Measurements from ENCODE around the gene PRRG4. TPM values are rescaled to one million over a fixed set of nuclear protein-coding genes. Genes with fewer than 3 reads are reported as not detected.
A peak's percentile ranks its signal among the peaks of the same experiment; 100 is the strongest.

The PRRG4 gene
- total and polyA plus RNA-seq, 2 donors (not counting 3 experiments of a cell fraction or from before 2014, with no cell fraction given) = 0.09 TPM; not detected in 1

DNA sequence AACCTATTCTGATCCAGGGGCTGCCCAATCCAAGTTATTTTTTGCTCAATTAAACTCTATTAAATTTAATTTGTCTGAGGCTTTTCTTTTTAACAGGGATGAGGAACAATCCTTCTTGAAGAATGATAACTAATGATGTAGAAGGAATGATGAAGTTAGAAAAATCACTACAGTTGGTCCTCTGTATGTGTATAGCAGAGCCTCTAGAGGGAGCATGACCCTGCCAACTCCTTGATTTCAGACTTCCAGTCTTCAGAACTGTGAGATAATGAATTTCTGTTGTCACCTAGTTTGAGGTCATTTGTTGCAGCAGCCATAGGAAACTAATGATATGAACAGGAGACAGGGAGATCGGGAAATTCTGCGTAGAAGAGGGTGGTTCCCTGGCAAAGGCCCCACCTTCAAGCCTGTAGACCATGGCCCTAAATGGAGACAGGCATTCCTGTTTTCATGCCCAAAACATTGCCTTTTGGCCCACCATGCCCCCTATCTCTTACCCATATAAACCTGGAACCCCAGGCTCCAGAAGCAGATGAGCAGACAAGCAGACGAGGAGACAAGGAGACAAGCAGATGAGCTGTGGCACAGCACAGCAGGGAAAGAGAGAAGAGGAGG, 55.1 kb downstream of the PRRG4 start:
- H3K9me1 ChIP-seq (replicated peaks; ENCODE audit: control insufficient read depth, extremely low read depth, insufficient read depth, low read length) = no peaks in the 10 kb centered on the region
- no peak overlapping the region for H3K4me3 ChIP-seq (replicated peaks in 1 of 3; ENCODE audit: insufficient read depth in 1 of 3, low read depth in 1 of 3, low read length in 3 of 3)
- POLR2A ChIA-PET = no interaction called here
- DNase-seq (ENCODE audit: low read depth, low spot score) = peak; percentile 19
- no TSS peak for BruUV-seq (replicated peaks)
- CTCF ChIA-PET = interaction anchor here (1.0 to 2.4 kb wide), 4 partner anchors 9 to 180 kb away, joined by 3 to 10 read pairs (median 4); no protein-coding TSS in a partner anchor
- H3K4me2 ChIP-seq (ENCODE audit: insufficient read depth, low read length) = no peak overlapping the region
- no peaks in the 10 kb centered on the region for H3K9me3 ChIP-seq (replicated peaks; ENCODE audit: control insufficient read depth, insufficient read depth, low read length)
- H2AFZ ChIP-seq (ENCODE audit: low read depth, low read length) = no peak overlapping the region
- FAIRE-seq = peak; percentile 67
- no peaks in the 10 kb centered on the region for H3K79me2 ChIP-seq (ENCODE audit: control insufficient read depth, insufficient read depth, low read length)
- TF ChIP-seq, protein P1, sequence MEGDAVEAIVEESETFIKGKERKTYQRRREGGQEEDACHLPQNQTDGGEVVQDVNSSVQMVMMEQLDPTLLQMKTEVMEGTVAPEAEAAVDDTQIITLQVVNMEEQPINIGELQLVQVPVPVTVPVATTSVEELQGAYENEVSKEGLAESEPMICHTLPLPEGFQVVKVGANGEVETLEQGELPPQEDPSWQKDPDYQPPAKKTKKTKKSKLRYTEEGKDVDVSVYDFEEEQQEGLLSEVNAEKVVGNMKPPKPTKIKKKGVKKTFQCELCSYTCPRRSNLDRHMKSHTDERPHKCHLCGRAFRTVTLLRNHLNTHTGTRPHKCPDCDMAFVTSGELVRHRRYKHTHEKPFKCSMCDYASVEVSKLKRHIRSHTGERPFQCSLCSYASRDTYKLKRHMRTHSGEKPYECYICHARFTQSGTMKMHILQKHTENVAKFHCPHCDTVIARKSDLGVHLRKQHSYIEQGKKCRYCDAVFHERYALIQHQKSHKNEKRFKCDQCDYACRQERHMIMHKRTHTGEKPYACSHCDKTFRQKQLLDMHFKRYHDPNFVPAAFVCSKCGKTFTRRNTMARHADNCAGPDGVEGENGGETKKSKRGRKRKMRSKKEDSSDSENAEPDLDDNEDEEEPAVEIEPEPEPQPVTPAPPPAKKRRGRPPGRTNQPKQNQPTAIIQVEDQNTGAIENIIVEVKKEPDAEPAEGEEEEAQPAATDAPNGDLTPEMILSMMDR (IDR thresholded peaks at IDR 0.05; ENCODE audit: extremely low read depth in 1 of 2, insufficient read depth in 1 of 2, low read depth in 1 of 2, low read length in 2 of 2) = peak; percentile 26 to 45
- TF ChIP-seq FOS (IDR thresholded peaks at IDR 0.05; ENCODE audit: borderline replicate concordance, insufficient read depth, low read length) = no peak
- H3K4me1 ChIP-seq (ENCODE audit: control insufficient read depth, extremely low read depth, insufficient read depth, low read length) = no peaks in the 10 kb centered on the region
- intact Hi-C loops (cut with micrococcal nuclease) (loop anchor here (2.0 kb wide), 1 partner anchor 180 kb away; no protein-coding TSS in a partner anchor), dilution Hi-C loops (cut with MboI; ENCODE audit: extremely low pct_ligation_motif_present, low sequenced_read_pairs) (no loop called here)
- H3K9ac ChIP-seq (replicated peaks; ENCODE audit: extremely low read depth, insufficient read depth, low read length) = no peak overlapping the region
- H3K36me3 ChIP-seq (ENCODE audit: control insufficient read depth in 2 of 2, extremely low read depth in 1 of 2, insufficient read depth in 2 of 2, low read length in 2 of 2) = no peaks in the 10 kb centered on the region
- no peak overlapping the region for H3K27ac ChIP-seq (ENCODE audit: insufficient read depth, low read depth, low read length)
- no peaks in the 10 kb centered on the region for H4K20me1 ChIP-seq (replicated peaks; ENCODE audit: control insufficient read depth, extremely low read depth, insufficient read depth, low read length)
- H3K27me3 ChIP-seq (ENCODE audit: control insufficient read depth in 2 of 2, insufficient read depth in 2 of 2, low read length in 2 of 2) = peaks cover 4 to 8% of the 10 kb centered on the region in 2 experiments

DNA sequence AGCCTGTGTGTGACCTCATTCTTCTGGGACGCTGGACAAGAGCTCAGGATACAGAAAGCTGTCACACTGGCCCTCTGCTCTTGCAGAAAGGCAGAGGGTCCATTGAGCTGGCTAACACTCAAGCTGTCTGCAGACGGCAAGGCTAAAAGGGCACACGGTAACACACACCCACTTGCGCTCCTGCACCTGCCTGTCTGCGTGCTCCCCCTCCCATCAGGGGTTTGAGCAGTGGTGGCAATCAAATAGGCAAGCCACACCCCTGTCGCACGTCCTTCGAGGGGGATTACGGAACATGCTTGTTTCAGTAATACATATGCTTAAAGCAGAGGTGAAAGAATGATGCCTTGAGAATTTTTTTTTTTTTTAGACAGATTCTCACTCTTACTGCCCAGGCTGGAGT, 55.8 kb downstream of the PRRG4 start:
- Histone ChIP-seq H3K36me3 (ENCODE audit: control insufficient read depth in 2 of 2, extremely low read depth in 1 of 2, insufficient read depth in 2 of 2, low read length in 2 of 2) (no peaks in the 10 kb centered on the region), H3K79me2 (ENCODE audit: control insufficient read depth, insufficient read depth, low read length) (no peaks in the 10 kb centered on the region), H3K27me3 (ENCODE audit: control insufficient read depth in 2 of 2, insufficient read depth in 2 of 2, low read length in 2 of 2) (peaks cover 4 to 8% of the 10 kb centered on the region in 2 experiments), H3K9me1 (replicated peaks; ENCODE audit: control insufficient read depth, extremely low read depth, insufficient read depth, low read length) (no peaks in the 10 kb centered on the region), H3K4me3 (replicated peaks in 1 of 3; ENCODE audit: insufficient read depth in 1 of 3, low read depth in 1 of 3, low read length in 3 of 3) (no peak overlapping the region), H3K9me3 (replicated peaks; ENCODE audit: control insufficient read depth, insufficient read depth, low read length) (no peaks in the 10 kb centered on the region), H2AFZ (ENCODE audit: low read depth, low read length) (no peak overlapping the region), H3K27ac (ENCODE audit: insufficient read depth, low read depth, low read length) (no peak overlapping the region), H3K4me2 (ENCODE audit: insufficient read depth, low read length) (no peak overlapping the region), H3K9ac (replicated peaks; ENCODE audit: extremely low read depth, insufficient read depth, low read length) (no peak overlapping the region), H4K20me1 (replicated peaks; ENCODE audit: control insufficient read depth, extremely low read depth, insufficient read depth, low read length) (no peaks in the 10 kb centered on the region), H3K4me1 (ENCODE audit: control insufficient read depth, extremely low read depth, insufficient read depth, low read length) (no peaks in the 10 kb centered on the region)
- TF ChIP-seq GATA2 (IDR thresholded peaks at IDR 0.05; ENCODE audit: insufficient read depth, insufficient read length, low read depth, low read length) = no peak
- TF ChIP-seq EZH2 (IDR thresholded peaks at IDR 0.05; ENCODE audit: borderline replicate concordance, low read depth, low read length, severe bottlenecking) = no peak
- TF ChIP-seq, protein P2, sequence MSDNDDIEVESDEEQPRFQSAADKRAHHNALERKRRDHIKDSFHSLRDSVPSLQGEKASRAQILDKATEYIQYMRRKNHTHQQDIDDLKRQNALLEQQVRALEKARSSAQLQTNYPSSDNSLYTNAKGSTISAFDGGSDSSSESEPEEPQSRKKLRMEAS (IDR thresholded peaks at IDR 0.05; ENCODE audit: insufficient read depth, insufficient read length) = no peak
- TF ChIP-seq, protein P1 (IDR thresholded peaks at IDR 0.05; ENCODE audit: extremely low read depth in 1 of 2, insufficient read depth in 1 of 2, low read depth in 1 of 2, low read length in 2 of 2) = no peak
- intact Hi-C loops (cut with micrococcal nuclease) (loop anchor here (2.0 kb wide), 1 partner anchor 179 kb away; no protein-coding TSS in a partner anchor), dilution Hi-C loops (cut with MboI; ENCODE audit: extremely low pct_ligation_motif_present, low sequenced_read_pairs) (no loop called here)
- no TSS peak for BruUV-seq (replicated peaks)
- FAIRE-seq (no peak), DNase-seq (ENCODE audit: low read depth, low spot score) (no peak)
- POLR2A ChIA-PET = no interaction called here
- CTCF ChIA-PET = interaction anchor here (1.0 to 2.4 kb wide), 5 partner anchors 9 to 180 kb away, joined by 3 to 10 read pairs (median 5); no protein-coding TSS in a partner anchor
